ENCODE results near the gene DGKZ.

GRCh38 chr11:46332568-46333393, 14.5 kb upstream of the DGKZ start:
- TF ChIP-seq CTCF (IDR thresholded peaks at IDR 0.05) (no peak), POLR2AphosphoS5 (IDR thresholded peaks at IDR 0.05) (no peak)
